ENCODE data around the gene CCDC66.
A peak's percentile ranks its signal among the peaks of the same experiment; 100 is the strongest.
"Not testable (repeated sequence)": the region's sequence is repeated elsewhere in the genome, so short reads cannot be mapped to it uniquely, and the experiment has no call there.

Gene CCDC66

DNA sequence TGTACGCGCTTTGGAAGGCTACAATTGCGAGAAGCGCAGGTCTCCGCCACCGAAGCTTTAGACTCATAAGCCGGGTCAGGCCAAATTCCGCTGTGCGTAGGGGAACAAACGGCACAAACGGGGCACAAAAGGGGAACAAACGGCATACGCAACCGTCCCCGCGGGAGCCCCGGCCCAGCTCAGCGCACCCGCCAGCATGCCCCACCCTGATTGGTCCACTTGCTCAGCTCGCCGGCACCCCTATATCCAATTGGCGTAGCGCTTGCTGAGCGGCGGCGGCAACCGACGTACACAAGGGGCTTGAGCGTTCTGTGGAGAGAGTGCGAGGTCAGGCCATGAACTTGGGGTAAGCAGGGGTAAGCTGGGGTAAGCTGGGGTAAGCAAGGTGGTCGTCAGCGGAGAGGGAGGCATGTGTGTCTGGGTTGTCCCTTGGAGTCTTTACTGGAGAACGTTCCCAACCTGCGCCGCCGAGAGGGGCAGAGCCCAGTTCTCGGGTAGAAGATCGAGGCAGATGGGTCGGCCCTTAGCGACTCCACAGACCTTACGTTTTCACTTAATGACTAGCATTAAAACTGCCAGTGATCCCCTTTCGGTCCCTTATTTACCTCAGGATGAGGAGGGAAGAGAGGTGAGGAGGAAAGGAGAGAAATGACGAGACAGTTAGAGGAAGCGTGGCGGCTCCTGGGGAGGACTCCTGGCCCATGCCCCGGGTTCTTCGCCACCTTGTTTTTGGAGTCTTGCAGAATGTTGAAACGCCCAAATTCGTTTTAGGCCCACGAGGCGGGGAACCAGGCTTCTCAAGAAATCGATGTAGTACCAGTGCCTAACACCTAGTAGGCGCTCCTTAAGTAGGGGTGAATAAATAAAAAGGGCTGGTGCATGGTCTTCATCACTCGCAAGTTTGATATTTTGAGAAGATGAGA, at the start of gene CCDC66:
TSS of gene CCDC66 (plus strand) at position 268 of the 923 bp plus-strand sequence. CDS start at position 336, 68 bp downstream.
- peak; percentile 57 for DNase-seq (ENCODE audit: low read depth)

DNA sequence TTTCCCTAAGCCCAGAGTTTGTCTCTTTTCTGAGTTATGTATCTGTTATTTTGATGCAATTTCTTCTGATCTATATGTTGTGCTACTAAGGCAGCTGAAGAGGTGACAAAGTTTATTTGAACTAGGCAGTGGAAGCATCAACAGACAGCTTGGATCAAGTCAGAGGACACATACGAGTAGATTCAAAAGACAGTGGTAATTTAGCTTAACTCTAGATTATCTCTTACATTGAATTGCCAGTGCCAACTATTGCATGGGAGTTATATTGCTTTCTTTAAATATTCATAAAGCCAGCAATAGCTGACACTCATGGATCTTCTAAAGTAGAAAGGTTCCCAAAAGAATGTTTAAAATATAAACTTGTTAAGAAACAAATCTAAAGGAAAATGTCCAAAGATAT, 37.3 kb upstream of the CCDC66 start:
- DNase-seq (ENCODE audit: low read depth): no peak

DNA sequence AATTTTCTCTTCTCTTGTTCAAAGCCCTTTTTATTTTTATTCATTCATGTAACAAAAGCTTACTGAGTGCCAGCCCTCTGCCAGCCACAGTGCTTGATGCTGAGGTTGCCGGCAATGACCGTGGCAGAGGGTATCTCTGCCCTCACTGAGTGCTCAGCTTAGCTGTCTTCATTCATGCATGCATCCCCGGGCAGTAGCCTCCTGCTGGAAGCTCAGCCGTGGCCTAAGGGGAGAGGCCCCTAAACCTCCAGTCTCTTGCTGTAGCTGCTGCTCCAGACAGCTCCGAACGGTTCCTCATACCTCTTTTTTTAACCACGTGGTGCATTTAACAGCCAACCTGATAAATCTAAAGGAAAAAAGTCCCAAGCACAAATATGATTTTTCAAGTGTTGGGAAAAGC, 34.6 kb upstream of the CCDC66 start:
- no peak for DNase-seq (ENCODE audit: low read depth)

DNA sequence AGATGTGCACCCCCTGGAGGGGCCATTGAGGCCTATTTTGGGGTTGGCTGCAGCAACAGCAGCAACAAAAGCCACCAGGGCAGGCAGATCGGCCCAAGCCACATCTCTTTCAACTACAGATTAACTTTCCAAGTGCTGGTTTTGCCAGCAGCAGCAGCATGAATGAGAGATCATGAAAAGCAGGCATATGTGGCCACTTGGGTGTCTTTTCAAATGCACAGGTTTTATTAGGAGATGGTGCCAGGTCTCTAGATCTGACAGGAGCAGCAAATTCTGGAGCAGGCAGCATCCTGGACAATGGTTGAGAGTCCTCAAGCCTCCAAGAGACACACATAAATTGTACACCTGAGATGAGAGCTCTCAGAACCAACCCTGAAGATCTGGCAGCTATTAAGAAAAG, 31.7 kb upstream of the CCDC66 start:
- DNase-seq (ENCODE audit: low read depth): no peak

DNA sequence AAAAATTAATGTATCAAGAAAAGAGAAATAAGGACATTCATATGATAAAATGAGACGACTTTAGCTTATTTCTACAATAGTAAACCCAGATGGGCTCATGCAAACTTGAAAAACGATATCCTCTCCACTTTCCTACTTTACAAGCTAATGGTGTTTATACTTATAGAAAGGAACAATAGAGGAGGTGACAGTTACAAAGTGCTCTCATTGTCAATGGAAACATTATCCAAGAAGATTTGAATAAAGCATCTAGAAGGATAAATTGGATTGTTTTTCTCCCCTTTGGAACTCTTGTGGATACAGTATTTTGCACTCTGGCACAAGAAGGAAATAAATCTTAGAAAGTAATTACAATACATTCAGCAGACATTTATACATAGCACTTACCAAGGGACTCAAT, 20.2 kb upstream of the CCDC66 start:
- DNase-seq (ENCODE audit: low read depth): no peak

DNA sequence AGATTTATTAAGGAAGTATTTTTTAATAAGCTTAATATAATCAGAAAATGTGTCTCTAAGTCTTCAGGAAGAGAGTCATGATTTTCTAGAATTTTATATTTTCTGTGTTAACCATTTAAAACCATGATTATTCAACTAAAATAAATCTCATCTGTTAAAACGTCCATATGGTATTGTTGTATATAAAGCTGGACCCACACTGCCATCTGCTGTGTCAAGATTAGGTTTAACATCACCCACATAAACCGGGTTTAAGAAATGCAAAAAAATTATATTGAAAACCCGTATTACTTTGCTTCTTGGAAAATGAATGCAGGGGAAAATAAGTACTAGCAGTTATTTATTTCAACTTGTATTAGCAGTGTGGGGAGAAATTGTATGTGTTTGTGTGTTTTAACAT, 9.5 kb upstream of the CCDC66 start:
- DNase-seq (ENCODE audit: low read depth): no peak

DNA sequence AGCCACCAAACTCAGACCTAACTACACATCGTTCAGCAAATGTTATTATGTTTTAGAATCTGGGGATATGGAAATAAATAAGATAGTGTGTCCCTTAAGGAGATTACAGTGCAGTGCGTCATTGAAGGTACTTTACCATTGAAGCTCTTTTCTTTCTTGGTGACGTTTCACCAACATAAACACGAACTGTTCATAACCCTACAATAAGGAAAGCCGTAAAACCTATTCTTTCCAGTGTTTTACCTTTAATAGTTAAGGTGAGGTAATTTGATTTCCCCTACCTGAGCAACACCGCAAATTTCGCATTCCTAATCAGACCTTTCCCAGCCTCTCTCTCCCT, 826 bp downstream of the CCDC66 start:
- peak; percentile 2 for DNase-seq (ENCODE audit: low read depth)

DNA sequence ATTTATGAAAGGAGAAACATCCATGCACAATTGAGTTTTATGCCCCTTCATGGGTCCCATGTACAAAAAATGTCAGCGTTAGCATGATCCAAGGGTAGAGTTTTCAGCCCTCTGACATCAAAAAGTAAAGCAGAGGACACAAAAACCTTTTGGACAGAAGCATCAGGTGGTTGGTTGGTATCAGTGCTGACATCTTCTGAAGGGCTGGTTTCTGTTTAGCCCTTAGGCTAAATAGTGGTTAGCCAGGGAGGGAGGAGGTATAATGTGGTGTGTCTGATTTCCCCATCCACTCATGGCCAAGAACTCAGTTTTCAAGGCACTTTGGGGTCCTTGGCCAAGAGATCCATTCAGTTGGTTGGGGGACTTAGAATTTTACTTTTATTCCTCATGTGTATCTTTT, 16.5 kb downstream of the CCDC66 start:
- no peak for DNase-seq (ENCODE audit: low read depth)

DNA sequence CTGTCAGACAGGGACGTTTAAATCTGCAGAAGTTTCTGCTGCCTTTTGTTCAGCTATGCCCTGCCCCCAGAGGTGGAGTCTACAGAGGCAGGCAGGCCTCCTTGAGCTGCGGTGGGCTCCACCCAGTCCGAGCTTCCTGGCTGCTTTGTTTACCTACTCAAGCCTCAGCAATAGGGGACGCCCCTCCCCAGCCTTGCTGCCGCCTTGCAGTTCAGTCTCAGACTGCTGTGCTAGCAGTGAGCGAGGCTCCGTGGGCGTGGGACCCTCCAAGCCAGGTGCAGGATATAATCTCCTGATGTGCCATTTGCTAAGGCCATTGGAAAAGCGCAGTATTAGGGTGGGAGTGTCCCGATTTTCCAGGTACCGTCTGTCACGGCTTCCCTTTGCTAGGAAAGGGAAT, 25.0 kb downstream of the CCDC66 start:
- not testable (repeated sequence) for DNase-seq (ENCODE audit: low read depth)

DNA sequence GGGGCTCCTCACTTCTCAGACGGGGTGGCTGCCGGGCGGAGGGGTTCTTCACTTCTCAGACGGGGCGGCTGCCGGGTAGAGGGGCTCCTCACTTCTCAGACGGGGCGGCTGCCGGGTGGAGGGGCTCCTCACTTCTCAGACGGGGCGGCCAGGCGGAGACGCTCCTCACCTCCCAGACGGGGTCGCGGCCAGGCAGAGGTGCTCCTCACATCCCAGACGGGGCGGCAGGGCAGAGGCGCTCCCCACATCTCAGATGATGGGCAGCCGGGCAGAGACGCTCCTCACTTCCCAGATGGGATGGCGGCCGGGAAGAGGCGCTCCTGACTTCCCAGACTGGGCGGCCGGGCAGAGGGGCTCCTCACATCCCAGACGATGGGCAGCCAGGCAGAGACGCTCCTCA, 27.3 kb downstream of the CCDC66 start:
- DNase-seq (ENCODE audit: low read depth): not testable (repeated sequence)

DNA sequence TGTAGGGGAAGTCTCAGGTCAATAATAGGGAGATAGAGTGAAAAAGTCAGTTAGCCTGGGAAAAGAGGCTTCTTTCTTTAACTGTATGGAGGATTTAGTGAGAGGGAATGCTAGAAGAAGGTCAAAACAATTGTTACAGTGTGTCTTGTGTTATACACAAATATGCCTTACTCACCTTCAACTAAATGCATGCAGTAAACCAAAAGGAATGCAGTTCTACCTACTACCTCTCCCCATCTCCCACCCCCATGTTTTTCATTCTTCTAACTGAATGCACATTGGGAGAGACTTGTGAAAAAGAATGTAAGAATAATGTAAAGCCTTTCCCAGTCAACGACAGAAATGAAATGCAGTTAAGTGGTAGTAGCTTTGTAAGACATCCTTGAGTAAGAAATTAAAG, 33.8 kb downstream of the CCDC66 start:
- no peak for DNase-seq (ENCODE audit: low read depth)

DNA sequence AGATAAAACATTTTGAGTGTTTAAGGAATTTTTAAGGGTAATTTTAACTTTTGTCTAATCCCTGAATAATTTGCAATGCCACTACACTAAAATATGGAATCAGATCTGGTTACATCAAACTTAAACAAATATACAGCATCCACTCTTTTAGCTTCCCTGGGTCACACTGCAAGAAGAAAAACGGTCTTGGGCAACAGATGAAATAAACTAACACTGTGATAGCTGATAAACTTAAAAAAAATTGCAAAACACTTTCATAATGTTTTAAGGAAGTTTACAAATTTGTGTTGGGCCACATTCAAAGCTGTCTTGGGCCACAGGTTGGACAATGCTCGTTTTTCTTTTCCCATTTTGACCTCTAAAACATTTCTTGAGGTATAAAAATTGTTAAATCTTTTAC, 34.3 kb downstream of the CCDC66 start:
- DNase-seq (ENCODE audit: low read depth): no peak

DNA sequence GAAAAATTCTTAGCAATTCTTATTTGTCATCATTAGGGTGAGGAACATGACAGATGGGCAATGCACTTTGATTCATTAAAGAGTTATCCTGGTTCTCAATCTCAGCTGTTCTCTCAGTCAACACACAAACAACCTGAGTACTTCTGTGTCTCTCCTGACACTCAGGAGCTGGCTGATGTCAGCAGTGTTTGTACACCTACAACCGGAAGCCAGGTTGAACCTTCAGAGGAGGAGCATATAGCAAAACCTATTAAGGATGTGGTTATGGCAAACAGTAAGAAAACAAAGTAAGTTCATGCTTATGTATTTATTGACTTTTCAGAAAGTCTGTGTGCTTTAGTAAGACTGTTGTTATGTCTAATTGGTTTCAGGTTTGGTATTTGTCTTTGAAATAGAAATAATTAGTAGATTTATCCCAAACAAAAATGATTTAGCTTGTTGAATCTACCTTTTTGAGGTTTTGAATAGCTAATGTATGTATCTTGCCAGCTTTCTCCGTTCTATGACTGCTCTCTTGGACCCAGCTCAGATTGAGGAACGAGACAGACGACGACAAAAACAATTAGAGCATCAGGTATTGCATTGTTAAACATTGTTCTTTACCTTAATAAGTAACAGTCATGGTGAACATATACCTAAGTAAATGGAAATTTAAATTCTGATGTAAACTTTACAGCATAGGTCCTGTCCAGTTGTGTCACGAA, 36.6 kb downstream of the CCDC66 start:
- DNase-seq (ENCODE audit: low read depth): no peak

DNA sequence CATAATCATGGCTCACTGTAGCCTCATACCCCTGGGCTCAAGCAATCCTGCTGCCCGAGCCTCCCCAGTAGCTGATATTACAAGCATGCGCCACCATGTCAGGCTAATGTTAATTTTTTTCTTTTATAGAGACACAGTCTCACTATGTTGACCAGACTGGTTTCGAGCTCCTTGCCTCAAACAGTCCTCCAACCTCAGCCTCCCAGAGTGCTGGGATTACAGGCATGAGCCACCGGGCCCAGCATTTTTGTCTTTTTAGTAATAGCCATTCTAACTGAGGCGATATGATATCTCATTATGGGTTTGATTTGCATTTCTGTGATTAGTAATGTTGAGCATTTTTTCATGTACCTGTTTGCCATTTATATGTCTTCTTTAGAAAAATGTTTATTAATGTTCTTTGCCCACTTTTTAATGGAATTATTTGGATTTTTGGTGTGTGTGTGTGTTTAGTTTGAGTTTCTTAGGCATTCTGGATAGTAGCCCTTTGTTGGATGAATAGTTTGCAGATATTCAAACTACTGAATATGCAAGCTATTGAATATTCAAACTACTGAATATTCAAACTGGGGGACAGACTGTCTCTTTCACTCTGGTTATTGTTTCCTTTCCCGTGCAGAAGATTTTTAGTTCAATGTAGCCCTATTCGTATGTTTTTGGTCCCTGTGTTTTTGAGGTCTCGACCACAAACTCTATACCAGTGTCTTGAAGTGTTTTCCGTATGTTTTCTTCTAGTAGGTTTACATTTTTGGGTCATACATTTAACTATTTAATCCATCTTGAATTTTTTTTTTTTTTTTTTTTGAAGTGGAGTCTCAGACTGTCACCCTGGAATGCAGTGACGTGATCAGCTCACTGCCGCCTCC, 39.2 kb downstream of the CCDC66 start:
- no peak for DNase-seq (ENCODE audit: low read depth)

DNA sequence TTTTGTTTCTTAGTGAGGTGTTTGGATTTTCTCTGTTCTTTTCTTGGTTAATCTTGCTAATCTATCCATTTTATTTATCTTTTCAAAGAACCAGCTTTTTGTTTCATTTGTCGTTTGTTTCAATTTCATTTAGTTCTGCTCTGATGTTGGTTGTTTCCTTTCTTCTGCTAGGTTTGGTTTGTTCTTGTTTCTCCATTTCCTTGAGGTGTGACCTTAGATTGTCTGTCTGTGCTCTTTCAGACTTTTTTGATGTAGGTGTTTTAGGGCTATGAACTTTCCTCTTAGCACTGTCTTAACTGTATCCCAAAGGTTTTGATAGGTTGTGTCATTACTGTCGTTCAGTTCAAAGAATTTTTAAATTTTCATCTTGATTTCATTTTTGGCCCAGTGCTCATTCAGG, 51.5 kb downstream of the CCDC66 start:
- not testable (repeated sequence) for DNase-seq (ENCODE audit: low read depth)

DNA sequence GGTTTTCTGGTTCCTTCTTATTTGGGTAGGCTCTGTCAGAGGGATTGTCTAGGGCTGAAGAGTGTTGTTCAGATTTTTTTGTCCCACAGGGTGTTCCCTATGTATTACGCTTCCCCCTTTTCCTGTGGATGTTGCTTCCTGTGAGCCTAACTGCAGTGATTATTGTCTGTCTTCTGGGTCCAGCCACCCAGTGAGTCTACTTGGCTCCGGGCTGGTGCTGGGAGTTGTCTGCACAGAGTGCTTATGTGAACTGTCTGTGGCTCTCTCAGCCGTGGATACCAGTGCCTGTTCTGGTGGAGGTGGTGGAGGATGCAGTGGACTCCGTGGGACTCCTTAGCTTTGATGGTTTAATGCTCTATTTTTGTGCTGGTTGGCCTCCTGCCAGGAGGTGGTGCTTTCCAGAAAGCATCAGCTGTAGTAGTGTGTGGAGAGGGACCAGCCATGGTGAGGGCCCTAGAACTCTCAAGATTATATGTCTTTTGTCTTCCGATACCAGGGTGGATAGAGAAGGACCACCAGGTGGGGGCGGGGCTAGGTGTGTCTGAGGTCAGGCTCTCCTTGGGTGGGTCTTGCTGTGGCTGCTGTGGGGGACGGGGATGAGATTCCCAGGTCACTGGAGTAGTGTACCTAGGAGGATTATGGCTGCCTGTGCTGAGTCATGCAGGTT, 53.8 kb downstream of the CCDC66 start:
- DNase-seq (ENCODE audit: low read depth): no peak

DNA sequence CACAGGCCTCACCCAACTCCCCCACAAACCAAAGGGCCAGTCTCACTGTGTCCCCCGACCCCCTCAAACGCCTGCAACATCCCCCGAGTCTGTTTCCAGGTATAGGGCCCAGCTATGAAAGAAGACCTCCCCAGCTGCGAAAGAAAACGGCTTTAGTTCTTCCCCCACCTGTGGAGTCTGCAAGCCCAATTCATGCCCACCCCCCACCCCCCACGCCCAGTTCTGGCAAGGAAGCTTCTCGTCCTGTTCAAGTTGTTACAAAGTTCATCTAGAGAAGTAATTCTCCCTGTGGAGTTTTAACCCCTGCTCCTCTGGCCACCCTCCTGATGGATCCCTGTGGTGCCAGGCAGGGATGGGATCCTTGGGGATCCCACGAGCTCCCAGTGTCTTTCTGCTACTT, 54.4 kb downstream of the CCDC66 start:
- DNase-seq (ENCODE audit: low read depth): no peak

DNA sequence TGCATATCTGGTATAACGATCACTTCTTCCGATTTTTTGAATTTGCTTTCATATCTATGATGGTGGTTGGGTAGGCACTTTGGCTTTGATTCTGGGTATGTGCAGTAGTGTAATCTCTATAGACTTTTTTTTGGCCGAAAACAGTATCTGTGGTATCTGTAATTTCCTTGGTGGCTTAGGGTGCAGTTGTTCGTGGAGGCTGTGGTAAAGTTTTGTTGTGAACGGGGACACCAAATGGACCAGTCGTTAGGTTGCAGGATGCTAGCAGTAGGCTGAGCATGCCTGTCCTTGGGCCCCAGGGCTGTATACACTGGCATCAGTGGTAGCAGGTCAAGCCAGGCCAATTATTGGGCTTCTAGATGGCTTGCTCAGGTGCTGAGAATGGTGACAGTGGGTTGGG, 55.2 kb downstream of the CCDC66 start:
- no peak for DNase-seq (ENCODE audit: low read depth)

DNA sequence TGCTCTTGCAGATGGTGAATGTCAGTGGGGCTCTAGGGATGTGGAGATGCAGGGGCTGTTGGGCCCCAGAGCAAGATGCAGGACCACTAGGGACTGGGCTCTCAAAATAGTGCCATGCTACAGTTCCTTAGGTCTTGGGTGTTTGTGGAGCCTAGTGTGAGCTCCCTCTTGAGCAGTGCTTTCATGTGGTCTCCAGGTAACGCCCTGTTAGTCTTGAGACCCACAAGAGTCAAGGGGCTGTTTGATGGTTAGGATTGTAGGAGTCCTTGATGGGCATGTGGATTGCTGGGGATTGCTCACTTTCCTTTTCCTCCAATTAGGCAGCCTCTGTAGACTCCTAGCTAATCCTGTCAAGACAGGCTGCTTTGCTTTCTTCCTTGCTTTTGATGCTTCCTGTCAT, 56.0 kb downstream of the CCDC66 start:
- no peak for DNase-seq (ENCODE audit: low read depth)

DNA sequence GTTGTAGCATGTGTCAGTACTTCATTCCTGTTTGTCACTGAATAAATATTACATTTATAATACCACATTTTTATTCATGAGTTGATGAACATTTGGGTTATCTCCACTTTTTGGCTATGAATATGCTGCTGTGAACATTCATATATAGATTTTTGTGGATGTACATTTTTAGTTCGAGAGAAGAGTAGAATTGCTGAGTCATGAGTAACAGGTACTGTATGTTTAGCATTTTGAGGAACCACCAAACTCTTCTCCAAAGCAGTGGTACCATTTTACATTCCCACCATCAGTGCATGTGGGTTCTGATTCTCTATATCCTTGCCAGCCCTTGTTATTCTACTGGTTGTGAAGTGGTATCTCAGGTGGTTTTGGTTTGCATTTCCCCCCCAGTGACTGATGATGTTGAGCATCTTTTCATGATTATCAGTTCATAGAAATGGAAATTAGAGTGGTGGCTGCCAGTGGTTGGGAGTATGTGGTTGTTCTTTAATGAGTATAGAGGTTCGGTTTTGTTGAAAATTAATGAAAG, 59.6 kb downstream of the CCDC66 start:
- DNase-seq (ENCODE audit: low read depth): no peak

DNA sequence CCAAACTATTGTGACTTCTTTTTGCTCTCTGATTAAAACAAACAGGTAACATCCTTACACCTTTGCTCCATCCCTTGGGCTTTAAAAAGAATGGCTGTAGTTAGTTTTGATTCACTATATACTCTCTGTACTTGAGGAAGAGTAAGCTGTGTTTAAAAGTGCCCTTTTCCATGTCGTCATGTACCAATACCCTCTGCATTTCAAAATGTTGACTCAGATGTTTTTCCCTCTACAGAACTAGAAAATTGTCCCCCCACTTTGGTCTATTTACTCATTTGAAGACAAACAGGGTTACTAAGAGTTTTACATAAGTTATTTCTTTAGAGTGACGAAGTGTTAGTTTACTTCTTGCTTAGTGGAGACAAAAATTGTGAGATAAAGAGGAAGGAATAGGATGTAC, 63.4 kb downstream of the CCDC66 start:
- DNase-seq (ENCODE audit: low read depth): no peak

DNA sequence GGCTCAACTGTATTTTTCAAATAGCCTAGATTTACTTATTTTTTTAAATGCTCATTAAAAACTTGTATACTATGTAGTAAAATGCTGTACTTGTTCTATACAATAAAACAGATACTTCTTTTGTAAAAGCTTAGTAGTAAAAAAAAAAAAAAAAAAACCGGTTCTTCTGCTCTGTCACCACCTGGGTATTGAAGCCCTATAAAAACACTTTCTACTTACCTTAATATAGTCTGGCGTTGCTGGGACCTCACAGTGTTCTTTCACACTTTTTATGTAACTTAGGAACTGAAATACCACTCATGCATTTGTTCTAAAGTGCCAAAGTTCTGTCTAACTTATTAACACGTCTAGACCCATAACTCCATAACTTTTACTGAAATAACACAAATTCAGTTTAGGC, 64.7 kb downstream of the CCDC66 start:
- DNase-seq (ENCODE audit: low read depth): no peak
